Mesothelial cell of epicardium (in vitro differentiated cells): ENCODE data around the gene TMEM171. TPM values are rescaled to one million over a fixed set of nuclear protein-coding genes. Genes with fewer than 3 reads are reported as not detected.

ENCODE experiments used
- DNase-seq, 2 experiments: peaks; one replicate each; pipeline ENCODE4 v3.0.0; 2021; ENCODE audit warnings: low spot score in 2 of 2; ENCODE audit not compliant: unreplicated experiment in 2 of 2
- H3K27ac Mint-ChIP-seq: 2 replicates; pipeline ENCODE4 v1.8.0; 2021; ENCODE audit warnings: mixed read lengths
- H3K27me3 Mint-ChIP-seq: 2 replicates; pipeline ENCODE4 v1.8.0; 2021; ENCODE audit warnings: low read depth, mixed read lengths
- H3K36me3 Mint-ChIP-seq: 2 replicates; pipeline ENCODE4 v1.8.0; 2021; ENCODE audit warnings: mixed read lengths
- H3K4me1 Mint-ChIP-seq: 2 replicates; pipeline ENCODE4 v1.8.0; 2021; ENCODE audit warnings: mixed read lengths
- H3K4me3 Mint-ChIP-seq: 2 replicates; pipeline ENCODE4 v1.8.0; 2021; ENCODE audit warnings: mild to moderate bottlenecking, moderate library complexity, mixed read lengths
- H3K9me3 Mint-ChIP-seq: 2 replicates; pipeline ENCODE4 v1.8.0; 2021; ENCODE audit warnings: mixed read lengths
- CTCF ChIP-seq: fragments of 200-600 bp; sonication (generic); IDR thresholded peaks from one replicate; pipeline ENCODE4 v1.5.0; 2021; ENCODE audit warnings: antibody characterized with exemption; ENCODE audit not compliant: unreplicated experiment
- total RNA-seq: library from RNA; stranded (reverse); gene quantifications from 3 replicates; pipeline ENCODE4 v1.2.1, GENCODE V29; 2021

Gene TMEM171
- total RNA-seq, 1 donor from 2014 or later: 0.18 TPM

- H3K36me3 Mint-ChIP-seq: no peaks in the 10 kb centered on the region
- peaks cover 13% of the 10 kb centered on the region for H3K9me3 Mint-ChIP-seq
- peaks cover 26% of the 10 kb centered on the region for H3K27me3 Mint-ChIP-seq
- no peak overlapping the region for H3K4me3 Mint-ChIP-seq
- no peak for DNase-seq
- H3K27ac Mint-ChIP-seq: no peak overlapping the region
- H3K4me1 Mint-ChIP-seq: peaks cover 17% of the 10 kb centered on the region
- no peak for TF ChIP-seq CTCF
Measured at GRCh38 chr5:73115399-73116051, 4.8 kb upstream of the TMEM171 start.

GRCh38 chr5:73116506-73116905 is 3.9 kb upstream of the TMEM171 start:
- H3K27ac Mint-ChIP-seq: no peak overlapping the region
- H3K4me1 Mint-ChIP-seq: peaks cover 22% of the 10 kb centered on the region
- H3K27me3 Mint-ChIP-seq: peaks cover 35% of the 10 kb centered on the region
- no peak overlapping the region for H3K4me3 Mint-ChIP-seq
- H3K36me3 Mint-ChIP-seq: no peaks in the 10 kb centered on the region
- no peak for DNase-seq
- no peak for TF ChIP-seq CTCF
- peaks cover 9% of the 10 kb centered on the region for H3K9me3 Mint-ChIP-seq

GRCh38 chr5:73117088-73117740 is 3.2 kb upstream of the TMEM171 start:
- Mint-ChIP-seq H3K27ac (no peak overlapping the region), H3K4me3 (no peak overlapping the region), H3K36me3 (no peaks in the 10 kb centered on the region), H3K4me1 (peaks cover 22% of the 10 kb centered on the region), H3K9me3 (peaks cover 9% of the 10 kb centered on the region), H3K27me3 (peaks cover 42% of the 10 kb centered on the region)
- no peak for TF ChIP-seq CTCF
- no peak for DNase-seq

GRCh38 chr5:73118391-73118973 is 1.9 kb upstream of the TMEM171 start:
- no peak for TF ChIP-seq CTCF
- H3K9me3 Mint-ChIP-seq: peaks cover 4% of the 10 kb centered on the region
- H3K4me1 Mint-ChIP-seq: peaks cover 19% of the 10 kb centered on the region
- no peak for DNase-seq
- H3K27me3 Mint-ChIP-seq: peaks cover 55% of the 10 kb centered on the region
- no peak overlapping the region for H3K27ac Mint-ChIP-seq
- no peak overlapping the region for H3K4me3 Mint-ChIP-seq
- H3K36me3 Mint-ChIP-seq: no peaks in the 10 kb centered on the region

GRCh38 chr5:73119451-73120157 is 771 bp upstream of the TMEM171 start:
- H3K36me3 Mint-ChIP-seq: no peaks in the 10 kb centered on the region
- H3K9me3 Mint-ChIP-seq: peaks cover 4% of the 10 kb centered on the region
- peaks cover 14% of the 10 kb centered on the region for H3K4me1 Mint-ChIP-seq
- no peak overlapping the region for H3K27ac Mint-ChIP-seq
- no peak for TF ChIP-seq CTCF
- peaks cover 65% of the 10 kb centered on the region for H3K27me3 Mint-ChIP-seq
- peak overlapping the region; percentile 64 for H3K4me3 Mint-ChIP-seq
- no peak for DNase-seq
